HFF-Myc (cell line): ENCODE measurements around the gene GSAP.

Experiments used
- DNase-seq: peaks from one replicate; pipeline ENCODE4 v3.0.0-alpha.2; 2011; ENCODE audit warnings: low read depth; ENCODE audit errors: extremely low read depth
- H3K4me3 ChIP-seq: replicated peaks from 2 replicates; pipeline ENCODE4 v1.5.1; 2011; ENCODE audit warnings: low read depth, mild to moderate bottlenecking, control low read depth, low read length
- TF ChIP-seq, protein P1 (sequence below): IDR thresholded peaks from 2 replicates; pipeline ENCODE4 v1.5.1; 2012; ENCODE audit warnings: mild to moderate bottlenecking, low read depth, low read length, control low read depth; ENCODE audit errors: missing control alignments

GSAP gene

DNA sequence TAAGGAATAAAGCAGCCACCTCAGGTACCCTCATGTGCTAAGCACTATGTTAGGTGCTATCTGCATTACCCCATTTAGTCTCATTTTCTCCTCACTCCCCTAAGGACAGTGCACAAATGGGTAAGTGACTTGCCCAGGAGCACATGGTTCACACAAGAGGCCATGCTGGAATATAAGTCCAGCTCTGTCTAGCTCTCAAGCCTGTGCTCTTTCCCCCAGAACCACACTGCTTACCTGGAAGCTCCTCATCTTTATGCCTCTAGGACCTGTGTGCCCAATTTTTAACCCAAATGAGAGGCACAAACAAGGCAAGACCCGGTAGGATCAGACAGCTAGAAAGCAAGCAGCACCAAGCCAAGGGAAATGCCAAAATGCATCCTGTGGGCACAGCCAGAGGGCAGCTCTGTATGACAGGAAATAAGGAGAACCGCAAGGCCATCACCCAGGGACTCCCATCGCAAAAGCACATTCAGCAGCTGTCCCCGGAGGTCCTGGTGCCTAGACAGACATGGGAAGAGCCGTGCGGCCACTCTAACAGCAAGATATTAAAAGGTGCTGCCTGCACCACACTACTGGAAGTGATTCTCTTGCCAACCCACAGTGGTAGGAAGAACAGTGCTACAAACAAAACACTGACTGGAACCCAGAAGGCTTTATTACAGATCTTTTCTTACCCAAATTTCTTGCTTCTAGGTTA, 88.1 kb downstream of the GSAP start:
- no peak overlapping the region for H3K4me3 ChIP-seq
- TF ChIP-seq, protein P1, sequence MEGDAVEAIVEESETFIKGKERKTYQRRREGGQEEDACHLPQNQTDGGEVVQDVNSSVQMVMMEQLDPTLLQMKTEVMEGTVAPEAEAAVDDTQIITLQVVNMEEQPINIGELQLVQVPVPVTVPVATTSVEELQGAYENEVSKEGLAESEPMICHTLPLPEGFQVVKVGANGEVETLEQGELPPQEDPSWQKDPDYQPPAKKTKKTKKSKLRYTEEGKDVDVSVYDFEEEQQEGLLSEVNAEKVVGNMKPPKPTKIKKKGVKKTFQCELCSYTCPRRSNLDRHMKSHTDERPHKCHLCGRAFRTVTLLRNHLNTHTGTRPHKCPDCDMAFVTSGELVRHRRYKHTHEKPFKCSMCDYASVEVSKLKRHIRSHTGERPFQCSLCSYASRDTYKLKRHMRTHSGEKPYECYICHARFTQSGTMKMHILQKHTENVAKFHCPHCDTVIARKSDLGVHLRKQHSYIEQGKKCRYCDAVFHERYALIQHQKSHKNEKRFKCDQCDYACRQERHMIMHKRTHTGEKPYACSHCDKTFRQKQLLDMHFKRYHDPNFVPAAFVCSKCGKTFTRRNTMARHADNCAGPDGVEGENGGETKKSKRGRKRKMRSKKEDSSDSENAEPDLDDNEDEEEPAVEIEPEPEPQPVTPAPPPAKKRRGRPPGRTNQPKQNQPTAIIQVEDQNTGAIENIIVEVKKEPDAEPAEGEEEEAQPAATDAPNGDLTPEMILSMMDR, result no peak
- DNase-seq, result no peak

DNA sequence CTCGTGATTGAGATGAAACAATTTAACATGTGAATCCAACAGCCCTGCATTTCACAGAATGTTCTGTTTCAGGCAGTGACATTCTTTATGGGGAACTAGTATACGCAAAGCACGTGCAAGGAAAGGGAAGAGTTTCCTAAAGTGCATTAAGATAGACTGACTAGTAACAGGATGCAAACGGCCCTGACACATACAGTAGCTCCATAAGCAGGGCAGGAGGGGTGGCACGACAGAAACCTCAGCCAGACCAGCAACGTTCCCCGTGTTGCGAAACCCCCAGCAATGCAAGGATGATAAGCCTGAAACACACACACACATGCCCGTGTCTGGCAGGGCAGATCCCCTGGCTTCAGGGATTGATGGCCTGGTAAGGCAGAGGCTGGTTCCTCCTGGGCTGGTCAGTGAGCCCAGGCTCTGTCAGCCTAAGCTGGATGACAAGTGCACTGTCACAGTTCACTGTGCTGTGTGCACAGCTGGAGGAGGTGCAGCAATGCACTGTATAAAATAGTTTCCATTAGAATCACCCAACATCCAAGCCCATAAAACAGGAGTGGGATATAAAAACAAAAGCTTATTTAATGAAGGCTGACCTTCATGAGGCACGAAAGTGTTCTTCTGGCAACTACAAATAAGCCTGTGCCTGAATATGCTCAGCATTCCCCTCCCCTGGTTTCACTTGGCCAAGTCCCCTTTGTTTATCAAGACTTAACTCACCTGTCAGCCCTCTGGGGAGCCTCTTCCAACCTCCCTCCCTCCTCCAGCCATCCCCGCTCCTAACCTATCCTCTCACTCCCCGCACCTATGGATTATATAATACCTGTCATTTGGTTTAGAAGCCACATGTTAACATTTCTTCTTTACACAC, 88.8 kb downstream of the GSAP start:
- TF ChIP-seq, protein P1, result no peak
- no peak overlapping the region for H3K4me3 ChIP-seq
- DNase-seq, result no peak

DNA sequence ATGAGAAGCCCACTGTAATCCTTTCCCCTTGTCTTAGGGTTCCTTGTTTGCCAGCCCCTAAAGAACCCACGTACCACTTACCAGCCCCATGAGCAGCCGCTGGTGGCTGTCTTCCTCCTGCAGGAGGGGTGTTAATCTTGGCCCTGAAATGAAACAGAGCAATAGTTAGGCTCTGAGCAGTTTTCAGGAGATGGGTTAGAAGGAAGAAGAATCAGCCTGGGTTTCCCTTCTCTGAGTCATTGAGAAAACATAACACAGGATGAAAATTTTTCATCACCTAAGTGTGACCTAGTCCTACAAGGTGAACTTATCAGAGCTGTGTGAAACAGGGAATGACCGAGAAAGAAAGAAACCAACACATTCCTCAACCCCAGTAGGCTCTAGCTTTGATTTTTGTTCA, 90.0 kb downstream of the GSAP start:
- DNase-seq, result no peak
- TF ChIP-seq, protein P1, result no peak
- H3K4me3 ChIP-seq, result no peak overlapping the region

DNA sequence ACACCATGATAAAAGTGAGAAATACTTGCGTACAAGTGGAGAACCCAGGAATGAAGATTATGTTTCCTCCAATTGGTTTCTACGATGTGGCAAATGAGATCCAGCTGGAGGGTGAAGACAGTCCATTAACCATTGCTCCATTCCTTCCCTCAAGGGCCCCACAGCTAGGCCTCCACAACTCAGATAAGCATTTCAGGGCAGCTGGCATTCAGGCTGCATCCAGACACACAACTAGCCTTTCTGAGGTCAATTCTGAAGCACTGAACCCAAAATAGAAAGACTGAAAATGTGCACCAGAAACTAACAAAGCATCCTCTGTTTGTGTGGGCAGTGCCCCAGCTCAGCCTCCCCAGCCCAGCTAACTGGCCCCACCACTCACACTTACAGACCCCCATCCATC, 94.8 kb downstream of the GSAP start:
- TF ChIP-seq, protein P1, result no peak
- H3K4me3 ChIP-seq, result no peak overlapping the region
- no peak for DNase-seq

DNA sequence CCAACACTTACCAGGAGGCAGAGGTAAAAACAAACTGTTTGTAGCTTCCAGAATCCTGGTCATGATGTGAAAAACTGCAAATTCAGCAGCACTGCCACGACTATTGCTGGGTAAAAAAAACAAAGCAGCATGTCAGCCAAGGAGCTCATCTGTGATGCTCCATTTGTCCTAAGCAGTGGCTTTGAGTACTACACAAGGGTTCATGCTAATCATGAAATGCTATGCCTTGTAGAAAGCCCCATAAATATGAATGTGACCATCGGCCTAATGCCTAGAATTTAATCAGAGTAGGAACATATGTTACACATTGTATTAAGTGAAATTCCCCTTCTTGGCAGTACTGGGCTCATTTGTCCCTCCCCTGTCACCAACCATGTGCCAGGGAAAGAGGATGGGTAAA, 95.4 kb downstream of the GSAP start:
- H3K4me3 ChIP-seq, result no peak overlapping the region
- TF ChIP-seq, protein P1, result no peak

DNA sequence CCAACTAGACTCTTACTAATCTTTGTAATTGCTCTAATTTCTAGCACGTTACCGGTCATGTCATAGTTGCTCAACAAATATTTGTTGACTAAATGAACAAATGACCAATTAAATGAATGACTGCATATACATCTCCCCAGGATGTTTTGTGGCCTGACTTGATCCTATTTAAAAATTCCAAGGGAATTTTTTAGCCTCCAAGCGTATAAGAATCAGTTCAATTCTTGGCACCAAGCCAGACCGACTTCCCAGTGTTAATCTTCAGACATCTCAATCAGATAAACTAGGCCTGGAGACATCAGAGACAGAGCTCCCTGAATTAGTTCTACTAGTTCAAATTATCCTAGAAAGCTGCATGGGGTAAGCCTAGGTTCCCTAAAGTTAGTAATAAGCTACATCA, 96.0 kb downstream of the GSAP start:
- TF ChIP-seq, protein P1, result no peak
- H3K4me3 ChIP-seq, result no peak overlapping the region
- no peak for DNase-seq

More for the DNA sequence above, 95.4 kb downstream of the GSAP start:
- DNase-seq, result no peak
